Ascending aorta (tissue), 2 donors: ENCODE results near the gene IL20RA. TPM values are rescaled to one million over a fixed set of nuclear protein-coding genes. Genes with fewer than 3 reads are reported as not detected.

Source experiments
- DNase-seq, 2 donors: peaks; one replicate each; pipeline ENCODE4 v3.0.0-alpha.2; 2019; ENCODE audit warnings: low spot score in 2 of 2
- H3K27ac ChIP-seq, 2 donors: fragments of 200-600 bp; sonication (generic); one replicate each; pipeline ENCODE4 v1.5.1; 2016 to 2017; ENCODE audit warnings: mild to moderate bottlenecking in 1 of 2
- H3K27me3 ChIP-seq: fragments of 200-600 bp; sonication (generic); one replicate; pipeline ENCODE4 v1.5.1; 2017
- H3K36me3 ChIP-seq, 2 donors: fragments of 200-600 bp; sonication (generic); one replicate each; pipeline ENCODE4 v1.5.1; 2016
- H3K4me1 ChIP-seq, 2 donors: fragments of 200-600 bp; sonication (generic); one replicate each; pipeline ENCODE4 v1.5.1; 2016 to 2017; ENCODE audit warnings: mild to moderate bottlenecking in 1 of 2
- H3K4me3 ChIP-seq, 2 donors: fragments of 200-600 bp; sonication (generic); one replicate each; pipeline ENCODE4 v1.5.1; 2016 to 2017; ENCODE audit warnings: mild to moderate bottlenecking in 1 of 2
- H3K9me3 ChIP-seq, 2 donors: fragments of 200-600 bp; sonication (generic); one replicate each; pipeline ENCODE4 v1.5.1; 2016
- intact Hi-C: fragments of 100-400 bp; cut with DNase I; formaldehyde crosslinking; loops from one replicate; pipeline ENCODE4 v1.15.1; 2023
- total RNA-seq: library from RNA; depleted of rRNA; stranded (reverse); fragments of >200 nt; gene quantifications from one replicate; pipeline ENCODE4 v1.1.0, GENCODE V29; 2016
- TF ChIP-seq, protein P1 (sequence below), 3 experiments: fragments of 200-600 bp in 2 of 3; fragments of 450-650 bp in 1 of 3; sonication (generic) in 2 of 3; IDR thresholded peaks; one replicate each; pipeline ENCODE4 v1.5.1; 2016 to 2019; ENCODE audit warnings: antibody characterized with exemption in 3 of 3, mild to moderate bottlenecking in 1 of 3, moderate library complexity in 1 of 3

Gene IL20RA
- total RNA-seq, 1 donor from 2014 or later: not detected

GRCh38 chr6:137001299-137001976 is 43.3 kb downstream of the IL20RA start:
- Histone ChIP-seq H3K4me1 (no peaks in the 10 kb centered on the region), H3K27ac (no peak overlapping the region)

GRCh38 chr6:137000825-137001224 is 43.9 kb downstream of the IL20RA start:
- Histone ChIP-seq H3K4me1 (no peaks in the 10 kb centered on the region), H3K27ac (no peak overlapping the region), H3K4me3 (no peak overlapping the region), H3K27me3 (no peaks in the 10 kb centered on the region), H3K9me3 (no peaks in the 10 kb centered on the region), H3K36me3 (no peaks in the 10 kb centered on the region)
- TF ChIP-seq, protein P1, sequence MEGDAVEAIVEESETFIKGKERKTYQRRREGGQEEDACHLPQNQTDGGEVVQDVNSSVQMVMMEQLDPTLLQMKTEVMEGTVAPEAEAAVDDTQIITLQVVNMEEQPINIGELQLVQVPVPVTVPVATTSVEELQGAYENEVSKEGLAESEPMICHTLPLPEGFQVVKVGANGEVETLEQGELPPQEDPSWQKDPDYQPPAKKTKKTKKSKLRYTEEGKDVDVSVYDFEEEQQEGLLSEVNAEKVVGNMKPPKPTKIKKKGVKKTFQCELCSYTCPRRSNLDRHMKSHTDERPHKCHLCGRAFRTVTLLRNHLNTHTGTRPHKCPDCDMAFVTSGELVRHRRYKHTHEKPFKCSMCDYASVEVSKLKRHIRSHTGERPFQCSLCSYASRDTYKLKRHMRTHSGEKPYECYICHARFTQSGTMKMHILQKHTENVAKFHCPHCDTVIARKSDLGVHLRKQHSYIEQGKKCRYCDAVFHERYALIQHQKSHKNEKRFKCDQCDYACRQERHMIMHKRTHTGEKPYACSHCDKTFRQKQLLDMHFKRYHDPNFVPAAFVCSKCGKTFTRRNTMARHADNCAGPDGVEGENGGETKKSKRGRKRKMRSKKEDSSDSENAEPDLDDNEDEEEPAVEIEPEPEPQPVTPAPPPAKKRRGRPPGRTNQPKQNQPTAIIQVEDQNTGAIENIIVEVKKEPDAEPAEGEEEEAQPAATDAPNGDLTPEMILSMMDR (IDR thresholded peaks at IDR 0.05): no peak
- DNase-seq: no peak
- intact Hi-C loops: no loop called here

More at GRCh38 chr6:137001299-137001976, 43.3 kb downstream of the IL20RA start:
- TF ChIP-seq, protein P1 (IDR thresholded peaks at IDR 0.05): no peak
- Histone ChIP-seq H3K9me3 (no peaks in the 10 kb centered on the region), H3K36me3 (no peaks in the 10 kb centered on the region), H3K4me3 (no peak overlapping the region), H3K27me3 (no peaks in the 10 kb centered on the region)
- intact Hi-C loops: no loop called here
- DNase-seq: no peak

DNA sequence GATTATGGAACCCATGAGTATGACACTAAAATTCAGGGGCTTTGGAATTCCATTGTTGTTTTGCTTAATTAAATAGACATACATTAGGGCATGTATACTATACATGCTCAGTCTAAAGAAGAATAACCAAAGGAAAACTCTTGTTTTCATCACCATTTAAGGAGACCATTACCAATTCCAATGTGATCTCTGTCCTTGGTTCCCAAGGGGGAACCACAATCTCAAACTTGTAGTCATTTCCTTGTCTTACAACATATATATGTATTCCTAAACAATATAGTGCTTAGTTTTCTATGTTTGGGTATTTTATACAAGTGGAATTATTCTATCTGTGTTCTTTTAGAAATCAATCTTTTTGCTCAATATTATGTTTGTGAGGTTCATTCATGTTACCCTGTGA is 49.2 kb downstream of the IL20RA start:
- no peaks in the 10 kb centered on the region for H3K9me3 ChIP-seq
- TF ChIP-seq, protein P1 (IDR thresholded peaks at IDR 0.05): no peak
- H3K4me3 ChIP-seq: no peak overlapping the region
- intact Hi-C loops: no loop called here
- no peak for DNase-seq
- no peaks in the 10 kb centered on the region for H3K36me3 ChIP-seq
- no peaks in the 10 kb centered on the region for H3K4me1 ChIP-seq
- no peak overlapping the region for H3K27ac ChIP-seq
- H3K27me3 ChIP-seq: no peaks in the 10 kb centered on the region

GRCh38 chr6:136994782-136995181 is 50.0 kb downstream of the IL20RA start:
- intact Hi-C loops: no loop called here
- Histone ChIP-seq H3K27ac (no peak overlapping the region), H3K9me3 (no peaks in the 10 kb centered on the region), H3K27me3 (no peaks in the 10 kb centered on the region), H3K4me1 (no peaks in the 10 kb centered on the region), H3K36me3 (no peaks in the 10 kb centered on the region), H3K4me3 (no peak overlapping the region)
- TF ChIP-seq, protein P1 (IDR thresholded peaks at IDR 0.05): no peak
- no peak for DNase-seq

DNA sequence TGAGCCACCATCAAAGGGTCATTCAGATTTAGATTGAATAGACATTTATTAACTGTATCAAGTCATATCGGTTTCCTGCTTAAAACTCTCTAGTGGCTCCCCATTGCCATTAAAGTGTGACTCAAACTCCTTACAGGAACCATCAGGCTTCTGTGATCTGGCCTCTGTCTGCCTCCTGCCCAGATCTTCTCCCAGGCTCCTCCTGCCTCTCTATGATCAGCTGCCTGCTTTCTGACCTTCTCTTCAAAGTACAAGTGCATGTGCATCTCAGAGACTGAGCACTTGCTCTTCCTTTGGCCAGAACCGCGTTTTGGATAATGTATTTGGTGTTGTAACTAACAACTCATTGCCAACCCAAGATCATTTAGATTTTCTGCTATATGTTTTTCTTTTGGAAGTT is 52.7 kb downstream of the IL20RA start:
- H3K9me3 ChIP-seq: no peaks in the 10 kb centered on the region
- H3K4me1 ChIP-seq: no peaks in the 10 kb centered on the region
- TF ChIP-seq, protein P1 (IDR thresholded peaks at IDR 0.05): no peak
- intact Hi-C loops: no loop called here
- H3K27ac ChIP-seq: no peak overlapping the region
- H3K27me3 ChIP-seq: no peaks in the 10 kb centered on the region
- no peak for DNase-seq
- H3K4me3 ChIP-seq: no peak overlapping the region
- no peaks in the 10 kb centered on the region for H3K36me3 ChIP-seq

DNA sequence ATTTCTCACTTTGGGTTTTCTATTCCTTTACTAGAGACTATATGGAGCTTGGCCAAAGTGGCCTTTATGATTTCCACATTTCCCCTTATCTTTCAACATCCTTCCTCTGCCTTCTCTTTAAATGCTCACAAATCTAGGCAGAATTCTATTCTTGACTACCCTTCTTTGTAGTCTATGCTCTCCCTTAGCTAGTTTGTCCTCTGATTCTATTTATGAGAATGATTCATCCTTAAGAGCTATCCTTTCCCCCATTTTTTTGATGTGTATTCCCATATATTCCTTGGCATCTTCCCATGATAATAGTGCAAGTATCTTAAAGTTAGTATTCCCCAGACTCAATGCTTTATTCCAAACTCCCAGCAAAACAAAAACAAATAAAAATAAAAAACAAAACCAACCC is 53.1 kb downstream of the IL20RA start:
- intact Hi-C loops: no loop called here
- Histone ChIP-seq H3K27me3 (no peaks in the 10 kb centered on the region), H3K4me1 (no peaks in the 10 kb centered on the region), H3K27ac (no peak overlapping the region), H3K9me3 (no peaks in the 10 kb centered on the region), H3K4me3 (no peak overlapping the region), H3K36me3 (no peaks in the 10 kb centered on the region)
- TF ChIP-seq, protein P1 (IDR thresholded peaks at IDR 0.05): no peak
- DNase-seq: no peak
